NCI-H187 treated with DMSO at 0.1 percent for 48 hours (cell line): ENCODE results near the gene CDK11A.
"Not testable (repeated sequence)": the region's sequence is repeated elsewhere in the genome, so short reads cannot be mapped to it uniquely, and the experiment has no call there.

Source experiments
- DNase-seq: peaks from one replicate; lab custom pipeline; 2025; lab: John Stamatoyannopoulos, UW

CDK11A gene

DNA sequence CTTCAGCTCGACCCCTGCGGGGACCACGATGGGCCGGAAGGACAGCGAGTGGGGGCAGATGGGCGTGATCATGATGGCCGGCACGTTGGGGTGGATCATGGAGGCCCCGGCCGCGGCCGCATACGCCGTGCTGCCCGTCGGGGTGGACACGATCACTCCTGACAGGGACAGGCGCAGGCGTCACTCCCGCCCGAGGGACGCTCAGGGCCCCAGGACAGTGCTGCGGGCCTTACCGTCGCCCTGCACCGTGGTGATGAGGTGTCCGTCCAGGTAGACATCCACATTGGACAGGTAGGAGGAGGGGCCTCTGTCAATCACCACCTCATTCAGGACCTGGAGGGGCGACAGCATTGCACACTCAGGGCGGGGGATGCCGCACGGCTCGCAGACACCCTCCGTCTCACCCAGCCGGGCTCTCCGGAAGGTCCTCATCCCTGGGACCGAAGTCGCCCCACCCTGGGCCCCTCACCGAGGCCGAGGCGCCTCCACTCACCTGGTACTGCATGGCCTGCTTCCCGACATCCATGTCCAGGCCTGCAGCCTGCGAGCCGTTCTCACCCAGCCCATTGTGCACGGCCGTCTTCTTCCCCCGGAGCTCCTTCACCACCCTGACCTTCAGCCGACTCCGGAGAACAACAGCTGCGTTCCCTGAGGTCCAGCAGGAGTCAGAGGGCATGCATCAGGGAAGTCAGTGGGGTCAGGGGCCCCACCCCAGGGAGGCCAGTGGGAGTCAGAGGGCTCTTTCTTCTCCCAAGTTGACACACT is 30.1 kb upstream of the CDK11A start:
- no peak for DNase-seq

DNA sequence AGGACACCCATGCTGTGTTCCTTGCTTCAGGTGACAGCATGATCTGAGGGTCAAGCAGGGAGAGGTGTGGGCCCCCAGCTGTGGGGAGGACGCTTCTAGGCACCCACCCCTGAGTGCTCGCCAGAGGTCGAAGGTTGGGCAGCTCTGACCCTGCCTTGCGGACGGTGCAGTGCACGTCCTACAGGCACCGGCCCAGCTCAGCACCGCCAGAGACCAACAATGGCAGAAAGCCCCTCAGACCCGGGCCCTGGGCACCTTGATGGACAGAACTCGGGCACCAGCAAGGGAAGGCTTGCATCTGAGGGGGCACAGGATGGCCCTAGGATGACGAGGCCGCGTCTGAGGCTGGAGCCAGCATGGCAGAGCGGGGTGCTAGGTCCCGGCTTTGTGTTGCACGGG is 29.4 kb upstream of the CDK11A start:
- DNase-seq: no peak

DNA sequence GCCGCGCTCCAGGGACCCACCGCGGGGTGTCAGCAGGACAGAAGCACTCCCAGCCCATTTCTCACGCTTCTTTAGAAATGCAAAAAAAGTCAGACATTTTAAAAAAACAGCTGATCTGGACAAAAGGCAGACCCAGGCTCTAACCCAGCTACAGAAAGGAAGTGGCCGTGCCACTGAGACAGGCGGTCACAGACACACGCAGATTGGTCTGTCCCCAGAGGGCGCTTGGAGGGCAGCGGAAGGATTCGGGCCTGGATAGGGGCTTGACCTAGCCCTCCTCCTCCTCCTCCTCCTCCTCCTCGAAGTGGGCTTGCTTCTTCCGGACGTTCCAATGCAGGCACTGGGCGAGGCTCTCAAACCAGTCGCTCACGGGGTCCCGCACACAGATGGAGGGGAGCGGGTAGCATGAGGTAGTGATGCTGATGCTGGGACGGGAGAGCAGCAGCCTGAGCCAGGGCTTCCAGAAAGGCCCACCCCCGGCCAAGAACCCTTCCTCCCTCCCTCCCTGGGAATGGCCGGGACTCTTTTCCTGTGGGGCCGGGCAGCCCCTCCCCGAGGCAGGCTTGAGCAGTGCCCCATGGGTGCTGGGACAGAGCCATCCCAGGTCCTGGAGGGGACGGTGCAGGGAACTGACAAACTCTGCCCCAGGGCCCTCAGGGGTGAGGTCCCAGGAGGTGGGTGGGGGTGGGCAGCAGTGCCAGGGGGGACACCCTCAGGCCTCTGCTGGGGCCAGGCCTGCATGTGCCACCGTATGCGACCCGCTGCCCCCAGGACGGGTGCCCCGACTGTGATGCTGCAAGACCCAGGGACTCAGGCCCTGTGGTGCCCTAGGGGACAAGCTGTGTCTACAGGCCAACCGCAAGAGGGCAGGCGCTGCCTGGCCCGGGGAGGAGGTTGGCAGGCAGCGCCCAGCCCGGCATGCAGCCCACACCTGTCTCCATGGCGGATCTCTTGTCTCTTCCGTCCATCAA is 28.8 kb upstream of the CDK11A start:
- DNase-seq: no peak

DNA sequence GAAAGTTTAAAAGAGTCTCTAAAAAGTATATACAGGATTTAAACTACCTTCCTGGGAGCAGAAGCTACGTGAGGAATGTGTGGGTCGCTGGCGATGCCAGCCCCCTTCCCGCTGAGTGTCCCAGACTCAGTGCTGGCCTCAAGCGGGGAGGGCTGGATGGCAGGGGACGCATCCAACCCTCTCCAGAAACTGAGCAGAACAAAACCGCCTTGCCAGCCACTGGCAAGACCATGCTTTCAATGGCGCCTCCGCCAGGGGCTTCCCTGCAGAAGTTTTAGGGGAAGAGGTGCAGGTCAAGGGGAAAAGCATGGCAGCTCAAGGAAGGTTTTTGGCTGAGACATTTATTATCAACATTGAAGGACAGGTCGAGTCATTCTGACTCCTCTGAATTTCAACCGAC is 28.0 kb upstream of the CDK11A start:
- DNase-seq: no peak

DNA sequence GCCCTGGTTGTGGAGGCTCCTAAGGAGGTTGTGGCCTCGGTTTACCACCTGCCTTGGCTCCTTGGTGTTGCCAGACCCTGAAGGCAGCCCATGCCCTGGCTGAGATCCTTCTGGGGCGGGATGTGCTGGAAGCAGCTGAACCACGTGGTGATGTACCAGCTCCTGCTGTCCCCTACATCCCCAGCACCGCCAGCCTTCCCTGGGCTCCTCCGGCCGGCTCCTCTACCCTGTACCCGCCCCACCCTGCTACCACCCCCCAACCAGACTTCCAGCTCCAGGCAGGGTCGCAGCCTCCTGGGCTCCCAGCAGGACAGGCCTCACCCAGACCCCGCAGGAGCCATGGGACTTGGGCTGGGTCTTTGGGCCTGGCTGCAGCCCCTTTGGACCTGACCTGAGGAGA is 25.8 kb upstream of the CDK11A start:
- DNase-seq: not testable (repeated sequence)

DNA sequence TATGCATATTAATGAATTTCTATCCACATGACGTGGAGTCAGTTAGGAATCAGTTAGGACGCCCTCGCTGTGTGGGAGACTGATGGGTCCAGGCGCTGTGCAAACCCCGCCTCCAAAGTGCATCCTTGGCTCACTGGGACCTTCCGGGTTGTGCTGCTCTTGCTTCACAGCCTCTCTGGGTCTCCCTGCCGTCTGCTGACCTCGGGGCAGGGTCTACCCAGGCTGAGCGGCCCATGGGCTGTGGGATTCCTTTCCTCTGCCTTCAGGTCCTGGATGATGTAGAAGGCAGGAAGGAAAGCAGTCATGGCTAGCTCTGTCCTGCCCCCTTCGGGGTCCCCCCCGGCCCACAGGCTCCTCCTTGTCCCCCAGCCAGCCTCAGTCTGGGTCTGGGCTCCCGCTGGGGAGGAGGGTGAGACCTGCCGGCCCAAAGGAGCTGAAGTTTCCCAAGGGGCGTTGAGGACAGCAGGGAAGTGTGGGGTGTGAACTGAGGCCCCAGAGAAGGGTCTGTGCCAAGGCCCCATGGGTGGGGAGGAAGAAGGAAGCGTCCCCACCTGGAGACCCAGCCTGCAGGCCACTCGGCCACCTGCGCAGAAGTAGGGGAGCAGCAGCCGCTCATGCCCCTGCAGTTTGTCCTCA is 24.6 kb upstream of the CDK11A start:
- no peak for DNase-seq

DNA sequence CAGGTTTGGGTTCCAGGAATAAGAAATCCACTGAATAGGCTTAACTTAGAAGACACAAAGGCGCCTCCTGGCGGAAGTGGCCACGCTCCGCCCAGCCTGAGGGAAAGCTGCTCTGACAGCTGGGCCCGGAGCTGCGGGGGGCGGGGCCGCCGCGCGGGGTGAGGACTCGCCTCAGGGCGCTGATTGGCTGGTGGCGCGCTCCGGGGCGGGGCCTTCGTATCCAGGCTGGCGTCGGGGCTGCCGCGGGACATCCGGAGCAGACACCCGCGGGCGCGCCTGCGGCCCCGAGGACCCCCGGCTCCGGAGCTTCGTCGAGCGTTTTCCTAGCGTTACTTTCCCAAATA is 22.4 kb upstream of the CDK11A start:
- not testable (repeated sequence) for DNase-seq

DNA sequence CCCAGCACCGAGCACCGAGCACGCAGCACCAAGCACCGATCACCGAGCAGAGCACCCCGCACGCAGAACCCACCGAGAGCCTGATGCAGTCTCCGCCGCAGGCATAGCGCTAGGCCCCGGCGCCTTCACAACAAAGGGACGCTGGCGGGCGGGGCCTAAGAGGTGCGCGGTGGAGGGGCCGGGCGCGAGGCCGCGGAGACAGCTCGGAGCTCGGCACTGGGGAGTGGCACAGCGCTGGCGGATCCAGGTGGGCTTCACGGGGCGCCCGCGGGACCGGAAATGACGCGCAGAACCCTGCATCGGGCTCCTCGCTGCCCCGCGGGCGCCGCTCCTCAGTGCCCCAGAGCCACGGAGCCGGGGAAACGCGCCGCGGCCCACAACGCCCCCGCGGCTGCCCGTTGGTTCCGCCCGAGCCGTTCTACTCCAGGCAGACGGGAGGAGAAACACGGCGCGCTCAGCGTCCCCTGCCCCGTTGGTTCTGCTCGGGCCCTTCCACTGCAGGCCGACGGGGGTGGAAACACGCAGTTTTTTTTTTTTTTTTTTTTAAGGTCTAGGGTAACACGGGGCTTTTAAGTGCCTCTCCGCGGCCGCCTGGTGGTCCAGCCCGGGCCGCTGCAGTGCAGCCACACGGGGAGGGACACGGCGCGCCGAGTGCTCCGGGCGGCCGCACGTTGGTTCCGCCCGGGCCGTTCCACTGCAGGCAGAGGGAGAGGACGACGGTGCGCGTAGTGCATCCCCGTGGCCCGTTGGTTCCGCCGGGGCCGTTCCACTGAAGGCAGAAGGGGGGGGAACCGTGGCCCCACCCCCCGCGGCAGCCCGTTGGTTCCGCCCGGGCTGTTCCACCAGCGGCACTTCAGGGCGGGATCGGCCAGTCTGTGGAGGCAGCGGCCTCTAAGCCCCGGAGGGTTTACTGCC is 21.8 kb upstream of the CDK11A start:
- not testable (repeated sequence) for DNase-seq

DNA sequence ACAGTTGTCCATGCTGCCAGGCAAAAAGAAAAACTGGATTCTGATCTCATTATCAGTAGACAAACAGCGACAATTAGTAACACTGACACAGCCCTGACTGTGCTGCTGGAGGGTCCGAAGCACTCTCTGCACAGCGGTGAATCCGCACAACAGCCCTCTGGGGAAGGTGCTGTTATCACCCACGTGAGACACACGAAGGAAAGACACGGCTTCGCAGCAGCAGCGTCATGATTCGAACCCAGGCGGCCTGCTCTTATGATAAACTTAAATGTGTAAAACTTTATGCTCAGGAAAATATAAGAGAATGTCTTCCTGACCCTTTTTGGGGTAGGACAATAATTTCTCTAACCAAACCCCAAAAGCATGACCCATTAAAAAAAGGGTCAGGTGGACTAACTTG is 18.4 kb upstream of the CDK11A start:
- DNase-seq: not testable (repeated sequence)

DNA sequence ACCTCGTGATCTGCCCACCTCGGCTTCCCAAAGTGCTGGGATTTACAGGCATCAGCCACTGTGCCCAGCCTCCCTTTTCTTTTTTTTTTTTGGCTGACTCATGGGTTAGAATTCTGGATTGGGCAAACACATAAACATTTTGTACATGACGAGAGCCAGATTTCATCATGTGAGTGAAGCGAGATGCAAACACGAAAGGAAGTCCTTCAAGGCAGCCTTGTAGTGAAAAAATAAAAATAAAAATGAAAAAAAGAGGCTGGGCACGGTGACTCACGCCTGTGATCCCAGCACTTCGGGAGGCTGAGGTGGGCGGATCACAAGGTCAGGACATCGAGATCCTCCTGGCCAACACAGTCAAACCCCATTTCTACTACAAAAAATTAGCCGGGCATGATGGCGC is 16.9 kb upstream of the CDK11A start:
- DNase-seq: not testable (repeated sequence)

DNA sequence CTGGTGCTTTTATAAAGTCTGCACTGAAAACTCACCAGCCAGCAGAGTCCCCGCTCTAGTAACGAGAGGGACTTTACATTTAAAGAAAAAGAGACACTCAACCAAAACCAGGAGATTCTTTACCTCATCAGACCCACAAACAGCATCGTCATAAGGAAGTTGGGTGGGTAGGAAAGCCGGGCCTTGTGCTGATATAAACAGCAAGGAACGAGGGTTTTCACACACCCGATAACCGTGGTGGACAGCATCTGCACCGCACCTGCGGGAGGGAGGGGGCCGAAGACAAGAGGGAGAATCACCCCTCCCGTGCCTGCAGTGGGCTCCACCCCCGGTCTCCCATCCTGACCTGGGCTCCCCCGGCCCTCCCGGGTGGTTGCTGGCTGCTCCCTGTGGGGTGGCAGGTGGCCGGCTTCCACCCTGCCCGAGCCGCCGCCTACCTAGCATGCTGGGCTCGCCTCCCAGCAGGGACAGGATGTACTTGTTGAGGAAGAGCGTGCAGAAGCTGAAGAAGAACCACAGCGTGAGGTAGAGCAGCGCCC is 14.7 kb upstream of the CDK11A start:
- DNase-seq: not testable (repeated sequence)

DNA sequence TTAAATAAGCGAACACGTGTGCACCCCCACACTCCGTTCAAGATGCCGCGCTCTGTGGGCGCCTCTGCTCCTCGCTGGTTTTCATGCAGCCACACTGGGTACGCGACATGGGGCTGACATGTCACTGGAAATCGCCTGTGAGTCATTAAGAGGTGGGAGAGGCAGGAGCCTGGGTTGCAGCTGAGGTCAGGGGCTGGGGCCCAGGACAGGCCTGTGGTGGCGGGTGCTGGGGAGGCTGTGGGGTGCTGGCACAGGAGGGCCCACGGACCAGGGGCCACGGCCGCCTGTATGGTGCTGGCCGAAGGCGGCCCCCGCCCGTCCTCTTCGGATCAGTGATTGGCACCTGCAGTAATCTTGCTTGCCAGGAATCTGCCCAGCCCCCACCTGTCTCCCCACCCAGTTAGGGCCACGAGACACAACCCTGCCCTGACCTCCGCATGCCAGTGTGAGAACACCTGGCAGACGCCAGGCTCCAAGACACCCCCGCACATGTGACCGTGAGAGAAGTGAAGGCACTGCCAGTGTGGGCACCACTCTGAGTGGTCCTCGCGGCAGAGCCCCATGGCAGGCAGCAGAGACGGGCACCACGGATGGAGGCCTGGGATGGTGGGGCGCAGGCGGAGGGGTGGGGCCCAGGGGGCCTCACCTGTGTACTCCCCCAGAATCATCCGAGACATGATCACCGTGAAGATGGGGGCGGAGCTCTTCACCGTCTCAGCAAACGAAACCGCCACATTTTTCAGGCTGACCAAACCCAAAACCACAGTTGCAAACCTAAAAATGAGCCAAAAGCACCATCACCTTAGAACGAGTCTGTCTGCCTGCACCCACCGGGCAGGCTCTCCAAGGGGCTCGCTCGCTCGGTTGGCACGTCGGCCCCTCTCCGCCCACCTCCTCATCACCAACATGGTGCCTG is 13.8 kb upstream of the CDK11A start:
- not testable (repeated sequence) for DNase-seq

DNA sequence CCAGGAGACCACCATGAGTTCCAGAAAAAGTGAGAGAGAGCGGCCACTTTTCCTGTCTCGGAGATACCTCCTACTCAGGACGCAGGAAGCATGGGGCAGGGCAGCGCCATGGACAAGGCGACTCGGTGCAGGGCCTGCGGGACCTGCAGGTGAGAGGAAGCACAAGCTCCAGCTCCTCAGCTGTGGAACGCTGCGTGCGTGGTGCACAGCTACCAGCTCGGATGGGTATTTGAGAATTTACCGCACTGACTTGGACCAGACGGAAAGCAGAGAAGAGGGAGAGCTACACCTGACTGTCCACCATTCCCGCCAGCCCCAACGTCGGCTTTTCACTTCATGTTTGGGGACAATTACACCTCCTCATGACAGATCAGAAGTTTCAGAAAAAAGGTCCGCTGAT is 8.2 kb upstream of the CDK11A start:
- no peak for DNase-seq

DNA sequence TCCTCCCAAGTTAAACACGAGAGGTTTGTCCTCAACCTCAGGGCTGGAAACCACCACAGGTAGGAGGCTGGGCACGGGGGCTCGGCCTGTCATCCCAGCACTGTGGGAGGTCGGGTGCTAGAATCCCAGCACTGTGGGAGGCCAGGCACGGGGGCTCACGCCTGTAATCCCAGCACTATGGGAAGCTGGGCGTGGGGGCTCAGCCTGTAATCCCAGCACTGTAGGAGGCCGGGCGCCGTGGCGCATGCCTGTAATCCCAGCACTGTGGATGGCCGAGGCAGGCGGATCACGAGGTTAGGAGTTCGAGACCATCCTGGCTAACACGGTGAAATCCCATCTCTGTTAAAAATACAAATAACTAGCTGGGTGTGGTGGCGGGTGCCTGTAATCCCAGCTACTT is 6.7 kb upstream of the CDK11A start:
- no peak for DNase-seq

DNA sequence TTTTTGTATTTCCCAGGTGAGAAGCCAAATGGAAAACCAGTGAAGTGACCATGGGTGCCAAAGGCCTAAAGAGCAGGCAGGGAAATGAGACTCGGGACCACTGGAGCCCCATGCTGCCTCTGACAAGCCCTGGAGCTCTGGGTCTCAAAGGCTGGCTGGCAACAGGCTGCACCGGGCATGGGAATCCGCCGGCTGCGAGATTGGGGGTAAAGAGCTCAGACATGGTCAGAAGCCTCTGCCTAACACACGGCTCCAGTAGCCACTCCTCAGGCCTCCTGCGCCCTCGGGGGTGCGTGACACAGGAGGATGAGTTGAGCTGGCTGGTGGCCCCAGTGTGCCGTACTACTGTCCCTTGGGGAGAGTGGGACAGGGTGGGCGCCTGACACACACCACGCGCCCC is 6.1 kb upstream of the CDK11A start:
- DNase-seq: not testable (repeated sequence)

DNA sequence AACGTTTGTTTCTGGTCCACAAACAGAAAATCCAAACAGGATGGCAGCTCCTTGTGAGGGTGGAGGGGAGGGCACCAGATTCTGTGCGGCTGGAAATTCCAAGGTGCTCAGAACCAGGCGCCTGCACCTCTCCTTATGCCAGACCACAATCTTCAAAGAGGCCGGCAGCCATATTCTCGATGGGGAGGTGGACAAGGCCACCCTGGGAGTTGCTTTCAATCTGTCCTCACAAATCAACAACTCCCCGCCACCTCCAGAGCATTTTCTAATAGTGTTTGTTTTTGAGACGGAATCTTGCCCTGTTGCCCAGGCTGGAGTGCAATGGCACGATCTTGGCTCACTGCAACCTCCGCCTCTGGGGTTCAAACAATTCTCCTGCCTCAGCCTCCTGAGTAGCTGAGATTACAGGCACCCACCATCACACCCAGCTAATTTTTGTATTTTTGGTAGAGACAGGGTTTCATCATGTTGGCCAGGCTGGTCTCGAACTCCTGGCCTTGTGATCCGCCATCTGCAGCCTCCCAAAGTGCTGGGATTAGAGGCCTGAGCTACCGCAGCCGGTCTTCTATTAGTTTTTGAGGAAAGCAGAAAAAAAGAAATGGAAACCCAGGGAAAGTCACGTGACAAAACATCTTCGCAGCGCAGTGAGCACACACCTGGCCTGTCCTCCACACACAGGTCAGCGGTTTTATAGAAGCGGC is 5.1 kb upstream of the CDK11A start:
- not testable (repeated sequence) for DNase-seq

DNA sequence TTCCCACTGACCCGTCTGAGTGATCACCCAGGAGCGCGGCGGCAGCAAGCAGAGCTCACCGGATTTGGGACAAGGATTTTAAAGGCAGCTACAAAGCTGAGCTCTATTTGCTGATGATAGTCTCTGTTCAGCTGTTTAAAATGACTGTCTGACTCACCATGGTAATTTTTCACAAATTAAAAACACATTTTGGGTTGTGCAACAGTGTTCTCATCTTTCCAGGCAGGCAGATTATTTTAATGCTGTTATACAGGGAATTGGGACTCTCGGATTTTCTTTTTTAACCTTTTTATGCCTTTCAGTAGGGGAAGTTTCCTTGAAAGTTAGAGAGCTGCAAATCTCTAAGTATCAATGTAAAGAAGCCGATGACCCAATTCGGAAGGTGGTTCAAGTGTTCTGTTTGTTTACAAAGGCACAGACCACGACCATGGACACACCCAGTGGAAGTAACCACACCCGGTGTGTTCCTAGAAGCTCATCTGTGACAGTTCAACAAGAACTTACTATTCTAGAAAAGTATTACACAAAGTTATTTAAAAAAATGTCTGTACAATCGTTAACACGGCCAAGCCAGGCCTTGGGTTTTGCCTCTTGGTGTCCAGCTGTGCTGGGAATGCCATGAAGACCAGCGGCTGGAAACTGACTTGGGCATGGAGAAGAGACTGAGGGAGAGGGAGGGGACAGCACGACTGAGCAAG is 4.3 kb upstream of the CDK11A start:
- not testable (repeated sequence) for DNase-seq

DNA sequence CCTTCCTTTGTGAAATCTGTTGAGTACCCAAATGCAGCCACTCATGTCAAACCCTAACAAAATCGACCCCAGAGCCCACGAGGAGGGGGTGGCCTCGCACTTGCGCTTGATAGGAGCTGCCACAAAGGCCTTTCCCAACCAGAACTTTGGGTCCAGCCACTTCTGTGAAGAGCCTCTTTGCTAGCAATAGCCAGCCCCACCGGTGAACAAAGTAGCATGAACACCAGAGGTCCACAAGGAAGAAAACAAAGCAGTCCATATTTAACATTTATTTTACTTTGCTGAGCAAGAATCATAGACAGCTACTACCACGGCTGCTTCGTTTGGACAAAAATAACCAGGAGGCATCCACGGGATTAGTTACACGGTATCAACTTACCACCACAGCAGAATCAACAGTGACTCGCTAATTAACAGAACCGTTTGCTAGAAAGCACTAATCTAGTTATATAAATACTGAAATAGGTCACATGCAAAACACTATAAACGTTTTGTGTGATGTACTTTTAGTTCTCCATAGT is 3.0 kb upstream of the CDK11A start:
- DNase-seq: not testable (repeated sequence)

DNA sequence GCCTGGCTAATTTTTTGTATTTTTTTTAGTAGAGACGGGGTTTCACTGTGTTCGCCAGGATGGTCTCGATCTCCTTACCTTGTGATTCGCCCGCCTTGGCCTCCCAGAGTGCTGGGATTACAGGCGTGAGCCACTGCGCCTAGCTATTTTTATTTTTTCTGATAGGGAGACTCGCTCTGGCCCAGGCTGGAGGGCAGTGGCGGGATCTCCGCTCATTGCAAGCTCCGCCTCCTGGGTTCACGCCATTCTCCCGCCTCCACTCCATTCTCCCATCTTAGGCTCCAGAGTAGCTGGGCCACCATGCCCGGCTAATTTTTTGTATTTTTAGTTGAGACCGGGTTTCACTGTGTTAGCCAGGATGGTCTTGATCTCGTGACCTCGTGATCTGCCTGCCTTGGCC is 1.9 kb upstream of the CDK11A start:
- not testable (repeated sequence) for DNase-seq
